ENCODE measurements around the gene CDKAL1. TPM values are rescaled to one million over a fixed set of nuclear protein-coding genes. Genes with fewer than 3 reads are reported as not detected.

The CDKAL1 gene
- total RNA-seq, 1 donor from 2014 or later, result 9.1 TPM

- Histone ChIP-seq H3K27me3 (ENCODE audit: low read depth) (no peaks in the 10 kb centered on the region), H3K27ac (replicated peaks) (peak overlapping the region; percentile 35), H3K4me1 (peaks cover 33% of the 10 kb centered on the region), H3K4me3 (no peak overlapping the region), H3K9me3 (replicated peaks) (peaks cover 26% of the 10 kb centered on the region), H3K36me3 (peaks cover 10% of the 10 kb centered on the region)
- TF ChIP-seq CTCF (IDR thresholded peaks at IDR 0.05; ENCODE audit: borderline replicate concordance), result no peak
- no peak for DNase-seq
- intact Hi-C loops (cut with micrococcal nuclease), result no loop called here
Measured at GRCh38 chr6:20811109-20811761, 277.0 kb downstream of the CDKAL1 start.

GRCh38 chr6:20812776-20813175, 278.5 kb downstream of the CDKAL1 start:
- Histone ChIP-seq H3K27ac (replicated peaks) (no peak overlapping the region), H3K4me3 (no peak overlapping the region), H3K4me1 (peaks cover 33% of the 10 kb centered on the region), H3K9me3 (replicated peaks) (peaks cover 15% of the 10 kb centered on the region), H3K27me3 (ENCODE audit: low read depth) (no peaks in the 10 kb centered on the region), H3K36me3 (no peaks in the 10 kb centered on the region)
- intact Hi-C loops (cut with micrococcal nuclease), result no loop called here
- TF ChIP-seq CTCF (IDR thresholded peaks at IDR 0.05; ENCODE audit: borderline replicate concordance), result no peak
- no peak for DNase-seq

- no peak for TF ChIP-seq CTCF (IDR thresholded peaks at IDR 0.05; ENCODE audit: borderline replicate concordance)
- intact Hi-C loops (cut with micrococcal nuclease), result no loop called here
- Histone ChIP-seq H3K27ac (replicated peaks) (no peak overlapping the region), H3K4me3 (no peak overlapping the region), H3K27me3 (ENCODE audit: low read depth) (no peaks in the 10 kb centered on the region), H3K36me3 (no peaks in the 10 kb centered on the region), H3K4me1 (peaks cover 20% of the 10 kb centered on the region), H3K9me3 (replicated peaks) (peaks cover 15% of the 10 kb centered on the region)
- DNase-seq, result no peak
Measured at GRCh38 chr6:20814494-20814893, 280.2 kb downstream of the CDKAL1 start.

- Histone ChIP-seq H3K4me1 (peaks cover 10% of the 10 kb centered on the region), H3K36me3 (no peaks in the 10 kb centered on the region), H3K27me3 (ENCODE audit: low read depth) (no peaks in the 10 kb centered on the region), H3K4me3 (no peak overlapping the region), H3K9me3 (replicated peaks) (peaks cover 15% of the 10 kb centered on the region), H3K27ac (replicated peaks) (no peak overlapping the region)
- intact Hi-C loops (cut with micrococcal nuclease), result no loop called here
- TF ChIP-seq CTCF (IDR thresholded peaks at IDR 0.05; ENCODE audit: borderline replicate concordance), result no peak
- DNase-seq, result no peak
Measured at GRCh38 chr6:20816126-20816525, 281.9 kb downstream of the CDKAL1 start.

- no peak overlapping the region for H3K27ac ChIP-seq (replicated peaks)
- no peak for TF ChIP-seq CTCF (IDR thresholded peaks at IDR 0.05; ENCODE audit: borderline replicate concordance)
- no peaks in the 10 kb centered on the region for H3K36me3 ChIP-seq
- H3K27me3 ChIP-seq (ENCODE audit: low read depth), result no peaks in the 10 kb centered on the region
- no peaks in the 10 kb centered on the region for H3K4me1 ChIP-seq
- no peak for DNase-seq
- intact Hi-C loops (cut with micrococcal nuclease), result no loop called here
- H3K9me3 ChIP-seq (replicated peaks), result peaks cover 14% of the 10 kb centered on the region
- H3K4me3 ChIP-seq, result no peak overlapping the region
Measured at GRCh38 chr6:20817806-20818320, 283.6 kb downstream of the CDKAL1 start.
